ENCODE measurements around the gene KMT2C. TPM values are rescaled to one million over a fixed set of nuclear protein-coding genes. Genes with fewer than 3 reads are reported as not detected.

The KMT2C gene
- total and polyA plus RNA-seq, 2 of the 8 experiments (the other 6 are each of a cell fraction or from before 2014, with no cell fraction given) = 9.1 to 40.8 TPM

GRCh38 chr7:152443586-152443985, 7.8 kb upstream of the KMT2C start:
- ChIA-PET CTCF (ENCODE audit: partially characterized antibody) (no interaction called here), POLR2A (ENCODE audit: partially characterized antibody) (no interaction called here)
- no peaks in the 10 kb centered on the region for H3K79me1 ChIP-seq (ENCODE audit: low read depth, low read length)
- H3K23me2 ChIP-seq (ENCODE audit: low read depth, low read length) = no peaks in the 10 kb centered on the region
- H3K27ac ChIP-seq (ENCODE audit: low read depth, low read length) = no peak overlapping the region
- no peak overlapping the region for H2BK20ac ChIP-seq (ENCODE audit: low read length)
- DNase-seq (ENCODE audit: low read depth in 1 of 2, low spot score in 2 of 2) = no peak
- H2BK15ac ChIP-seq (ENCODE audit: low read length) = no peak overlapping the region
- no peaks in the 10 kb centered on the region for H3K4me1 ChIP-seq (replicated peaks in 1 of 4; ENCODE audit: control insufficient read depth in 3 of 4, insufficient read depth in 4 of 4, low read length in 3 of 4)
- H3K79me2 ChIP-seq (ENCODE audit: control insufficient read depth in 1 of 2, insufficient read depth in 2 of 2, low read length in 2 of 2) = no peaks in the 10 kb centered on the region
- no peak overlapping the region for H3K56ac ChIP-seq (replicated peaks; ENCODE audit: insufficient read length, low read depth, low read length)
- no peak overlapping the region for H3K4ac ChIP-seq (replicated peaks; ENCODE audit: insufficient read length, low read depth, low read length)
- no peak overlapping the region for H2BK120ac ChIP-seq (replicated peaks; ENCODE audit: low read depth, low read length)
- H2BK5ac ChIP-seq (ENCODE audit: low read depth, low read length) = no peak overlapping the region
- no peak for FAIRE-seq
- no peak overlapping the region for H3K4me2 ChIP-seq (ENCODE audit: insufficient read depth in 1 of 2, low read depth in 2 of 2, low read length in 2 of 2)
- H2AFZ ChIP-seq (ENCODE audit: low read length) = no peak overlapping the region
- H3K23ac ChIP-seq (ENCODE audit: insufficient read length) = no peak overlapping the region
- no peak overlapping the region for H2AK5ac ChIP-seq (ENCODE audit: low read depth, low read length)
- H3K4me3 ChIP-seq (ENCODE audit: extremely low read depth in 1 of 4, insufficient read depth in 2 of 4, low read depth in 3 of 4, low read length in 4 of 4) = no peak overlapping the region
- no peak overlapping the region for H4K5ac ChIP-seq (ENCODE audit: insufficient read length, low read depth, low read length)
- no peak overlapping the region for H3K14ac ChIP-seq (ENCODE audit: insufficient read length)
- H3K9me3 ChIP-seq (ENCODE audit: insufficient read depth in 2 of 2, low read depth in 1 of 2, low read length in 1 of 2) = no peaks in the 10 kb centered on the region
- H2BK12ac ChIP-seq (ENCODE audit: low read depth, low read length) = no peak overlapping the region
- WGBS, 2 experiments (ENCODE audit: extremely low coverage in 1 of 2, insufficient coverage in 1 of 2, insufficient read length in 1 of 2, insufficient replicate concordance in 2 of 2, low coverage in 1 of 2, low lambda C conversion rate in 2 of 2, missing lambda C conversion rate in 1 of 2) = 88% methylated on average over 6 of the region's 6 CpGs; no CpG with 5 or more reads in 1 of the 2 experiments
- H3K9ac ChIP-seq (replicated peaks in 1 of 4; ENCODE audit: extremely low read depth in 1 of 4, low read depth in 3 of 4, low read length in 3 of 4) = no peak overlapping the region
- H3K36me3 ChIP-seq (ENCODE audit: control insufficient read depth in 2 of 4, insufficient read depth in 4 of 4, low read length in 3 of 4) = no peaks in the 10 kb centered on the region
- no peak overlapping the region for H3K18ac ChIP-seq (ENCODE audit: extremely low read depth, low read length)
- no peaks in the 10 kb centered on the region for H4K20me1 ChIP-seq (replicated peaks in 1 of 2; ENCODE audit: control insufficient read depth in 1 of 2, insufficient read depth in 2 of 2, low read length in 2 of 2)
- no peak overlapping the region for H4K91ac ChIP-seq (replicated peaks; ENCODE audit: insufficient read length, low read length)
- no peak overlapping the region for H4K8ac ChIP-seq (ENCODE audit: extremely low read depth, insufficient read depth, low read length)
- no peak for TF ChIP-seq KDM4A (IDR thresholded peaks at IDR 0.05; ENCODE audit: low read depth, low read length, severe bottlenecking)
- no peak for TF ChIP-seq PHF8 (conservative IDR thresholded peaks at IDR 0.05; ENCODE audit: low read depth, low read length)
- TF ChIP-seq MAX (IDR thresholded peaks at IDR 0.05) = no peak
- TF ChIP-seq RNF2 (IDR thresholded peaks at IDR 0.05; ENCODE audit: borderline replicate concordance, low read depth, low read length, missing control alignments, poor library complexity, severe bottlenecking) = no peak
- TF ChIP-seq EZH2 (IDR thresholded peaks at IDR 0.05; ENCODE audit: low read depth, low read length, severe bottlenecking) = no peak
- no peak for TF ChIP-seq BRCA1 (IDR thresholded peaks at IDR 0.05; ENCODE audit: low read depth, low read length)
- TF ChIP-seq HDAC2 (IDR thresholded peaks at IDR 0.05; ENCODE audit: borderline replicate concordance in 1 of 2, low read depth in 2 of 2, low read length in 2 of 2) = no peak
- TF ChIP-seq BACH1 (IDR thresholded peaks at IDR 0.05; ENCODE audit: low read length) = no peak
- no peak for TF ChIP-seq JUN (IDR thresholded peaks at IDR 0.05; ENCODE audit: low read depth, low read length)
- H3K27me3 ChIP-seq (replicated peaks in 1 of 4; ENCODE audit: control insufficient read depth in 3 of 4, extremely low read depth in 1 of 4, insufficient read depth in 3 of 4, low read length in 3 of 4) = no peaks in the 10 kb centered on the region

Measured in H1 (cell line).